ENCODE data around the gene FRRS1.

GRCh38 chr1:99677416-99677815 lies 89.0 kb downstream of the FRRS1 start:
- TF ChIP-seq EZH2 (IDR thresholded peaks at IDR 0.05; ENCODE audit: insufficient read depth, poor library complexity, severe bottlenecking) = no peak
- TF ChIP-seq EZH2phosphoT487 (IDR thresholded peaks at IDR 0.05; ENCODE audit: insufficient read depth, low read depth) = no peak

All from GM23248 (cell line).